Fibroblast of lung (primary cell): ENCODE results near the gene SUSD6. TPM values are rescaled to one million over a fixed set of nuclear protein-coding genes. Genes with fewer than 3 reads are reported as not detected.
A peak's percentile ranks its signal among the peaks of the same experiment; 100 is the strongest.

Experiments used
- DNase-seq, 2 donors: peaks; one replicate each; pipeline versions ENCODE4 v3.0.0 to v3.0.0-alpha.2; 2010; ENCODE audit warnings: low read depth in 2 of 2
- H2AFZ ChIP-seq: 2 replicates; pipeline ENCODE4 v1.5.1; 2012; ENCODE audit warnings: low read length, control low read depth, inconsistent platforms
- H3K27ac ChIP-seq: 2 replicates; pipeline ENCODE4 v1.5.1; 2011; ENCODE audit warnings: low read length, control low read depth; ENCODE audit not compliant: insufficient read depth
- H3K27me3 ChIP-seq: 2 replicates; pipeline ENCODE4 v1.5.1; 2011; ENCODE audit warnings: mild to moderate bottlenecking, low read length; ENCODE audit not compliant: control insufficient read depth, insufficient read depth
- H3K36me3 ChIP-seq: 2 replicates; pipeline ENCODE4 v1.5.1; 2011; ENCODE audit warnings: low read length; ENCODE audit not compliant: control insufficient read depth, insufficient read depth
- H3K4me1 ChIP-seq: 2 replicates; pipeline ENCODE4 v1.5.1; 2011; ENCODE audit warnings: low read length; ENCODE audit not compliant: control insufficient read depth, insufficient read depth; ENCODE audit errors: extremely low read depth
- H3K4me2 ChIP-seq: 2 replicates; pipeline ENCODE4 v1.5.1; 2011; ENCODE audit warnings: low read length, control low read depth; ENCODE audit not compliant: insufficient read depth; ENCODE audit errors: extremely low read depth
- H3K4me3 ChIP-seq, 4 experiments: fragments of 200-600 bp in 1 of 4; sonication (generic) in 1 of 4; replicated peaks in 1 of 4; 2 replicates each; pipeline ENCODE4 v1.5.1; 2011 to 2016; ENCODE audit warnings: low read length in 4 of 4, low read depth in 3 of 4, mild to moderate bottlenecking in 3 of 4, control low read depth in 2 of 4, inconsistent platforms in 1 of 4, mixed read lengths in 1 of 4; ENCODE audit not compliant: insufficient read depth in 1 of 4; ENCODE audit errors: control extremely low read depth in 1 of 4
- H3K79me2 ChIP-seq: 2 replicates; pipeline ENCODE4 v1.5.1; 2012; ENCODE audit warnings: mild to moderate bottlenecking, low read length, inconsistent platforms; ENCODE audit not compliant: control insufficient read depth, insufficient read depth
- H3K9ac ChIP-seq: 2 replicates; pipeline ENCODE4 v1.5.1; 2011; ENCODE audit warnings: mild to moderate bottlenecking, low read length, control low read depth; ENCODE audit not compliant: insufficient read depth
- H3K9me3 ChIP-seq: 2 replicates; pipeline ENCODE4 v1.5.1; 2012; ENCODE audit warnings: low read depth, low read length; ENCODE audit not compliant: control insufficient read depth, insufficient read depth
- H4K20me1 ChIP-seq: 2 replicates; pipeline ENCODE4 v1.5.1; 2011; ENCODE audit warnings: low read length; ENCODE audit not compliant: control insufficient read depth, insufficient read depth; ENCODE audit errors: extremely low read depth
- CTCF ChIP-seq, 2 donors: IDR thresholded peaks in 1 of 2; conservative IDR thresholded peaks in 1 of 2; 1 replicate in 1 of 2; 2 replicates in 1 of 2; pipeline ENCODE4 v1.5.1; 2011 to 2012; ENCODE audit warnings: low read length in 2 of 2, control low read depth in 1 of 2, inconsistent platforms in 1 of 2, low read depth in 1 of 2, mild to moderate bottlenecking in 1 of 2
- EZH2 ChIP-seq: IDR thresholded peaks from 2 replicates; pipeline ENCODE4 v1.5.1; 2012; ENCODE audit warnings: low read length, control low read depth, mild to moderate bottlenecking; ENCODE audit errors: missing control alignments
- polyA plus RNA-seq, 2 donors: library from polyadenylated mRNA; depleted of rRNA in 1 of 2; stranded (reverse) in 1 of 2; unstranded in 1 of 2; fragments of >200 nt; gene quantifications; 2 replicates each; pipeline ENCODE4 v1.2.1, GENCODE V29; 2011 to 2012; ENCODE audit warnings: missing spikeins in 1 of 2
- total RNA-seq: library from RNA; depleted of rRNA; stranded (reverse); fragments of >200 nt; gene quantifications from 2 replicates; pipeline ENCODE4 v1.2.1, GENCODE V29; 2014

The SUSD6 gene
- total and polyA plus RNA-seq, 2 donors (not counting 1 experiment from before 2014, with no cell fraction given): 9.1 to 11.4 TPM

- Histone ChIP-seq H4K20me1 (no peaks in the 10 kb centered on the region), H3K4me2 (peak overlapping the region; percentile 51), H2AFZ (no peak overlapping the region), H3K27ac (peak overlapping the region; percentile 24), H3K4me3 (no peak overlapping the region), H3K79me2 (peaks cover 15% of the 10 kb centered on the region), H3K27me3 (no peaks in the 10 kb centered on the region), H3K4me1 (peaks cover 38% of the 10 kb centered on the region), H3K9me3 (no peaks in the 10 kb centered on the region), H3K9ac (peak overlapping the region; percentile 10), H3K36me3 (no peaks in the 10 kb centered on the region)
- DNase-seq: peak; percentile 56 to 62
- TF ChIP-seq CTCF (conservative IDR thresholded peaks at IDR 0.05 in 1 of 2, IDR thresholded peaks at IDR 0.05 in 1 of 2; ENCODE audit: low read depth in 1 of 2, low read length in 2 of 2): no peak
- TF ChIP-seq EZH2: no peak
Measured at GRCh38 chr14:69631509-69631908, 20.1 kb downstream of the SUSD6 start.

GRCh38 chr14:69632164-69632563 is 20.8 kb downstream of the SUSD6 start:
- Histone ChIP-seq H3K79me2 (peaks cover 19% of the 10 kb centered on the region), H3K36me3 (no peaks in the 10 kb centered on the region), H2AFZ (no peak overlapping the region), H3K9me3 (no peaks in the 10 kb centered on the region), H4K20me1 (no peaks in the 10 kb centered on the region), H3K9ac (no peak overlapping the region), H3K4me3 (no peak overlapping the region), H3K4me2 (peak overlapping the region; percentile 51), H3K4me1 (peaks cover 38% of the 10 kb centered on the region), H3K27ac (peak overlapping the region; percentile 24), H3K27me3 (no peaks in the 10 kb centered on the region)
- TF ChIP-seq EZH2 (no peak), CTCF (conservative IDR thresholded peaks at IDR 0.05 in 1 of 2, IDR thresholded peaks at IDR 0.05 in 1 of 2; ENCODE audit: low read depth in 1 of 2, low read length in 2 of 2) (no peak)
- no peak for DNase-seq

GRCh38 chr14:69632593-69633151 is 21.3 kb downstream of the SUSD6 start:
- H2AFZ ChIP-seq: no peak overlapping the region
- H3K9me3 ChIP-seq: no peaks in the 10 kb centered on the region
- H3K27ac ChIP-seq: peak overlapping the region; percentile 24
- H4K20me1 ChIP-seq: no peaks in the 10 kb centered on the region
- peaks cover 42% of the 10 kb centered on the region for H3K4me1 ChIP-seq
- no peaks in the 10 kb centered on the region for H3K27me3 ChIP-seq
- H3K4me2 ChIP-seq: no peak overlapping the region
- no peak for DNase-seq
- no peak overlapping the region for H3K9ac ChIP-seq
- TF ChIP-seq CTCF (conservative IDR thresholded peaks at IDR 0.05 in 1 of 2, IDR thresholded peaks at IDR 0.05 in 1 of 2; ENCODE audit: low read depth in 1 of 2, low read length in 2 of 2) (no peak), EZH2 (no peak)
- H3K36me3 ChIP-seq: no peaks in the 10 kb centered on the region
- no peak overlapping the region for H3K4me3 ChIP-seq
- peaks cover 21% of the 10 kb centered on the region for H3K79me2 ChIP-seq
